HepG2 (cell line): ENCODE data around the gene KIAA1328. TPM values are rescaled to one million over a fixed set of nuclear protein-coding genes. Genes with fewer than 3 reads are reported as not detected.

Experiments
- ARNTL ChIP-seq: sonication (generic); formaldehyde crosslinking; IDR thresholded peaks from 2 replicates; pipeline ENCODE4 v1.4.0; 2020; ENCODE audit warnings: mild to moderate bottlenecking, missing genetic modification reagents
- CBX1 ChIP-seq: IDR thresholded peaks from one replicate; pipeline ENCODE4 v1.6.1; 2016; ENCODE audit warnings: antibody characterized with exemption, low read depth
- FOXA1 ChIP-seq, 2 experiments: fragments of 450-650 bp in 1 of 2; sonication (generic) in 1 of 2; formaldehyde crosslinking in 1 of 2; IDR thresholded peaks; 2 replicates each; pipeline versions ENCODE4 v1.4.0 to v1.6.1; 2016 to 2020; ENCODE audit warnings: missing genetic modification reagents in 1 of 2
- FOXP4 ChIP-seq: sonication (generic); formaldehyde crosslinking; IDR thresholded peaks from 2 replicates; pipeline ENCODE4 v1.4.0; 2020; ENCODE audit warnings: missing genetic modification reagents
- HNRNPH1 ChIP-seq: fragments of 200-400 bp; formaldehyde crosslinking; optimal IDR thresholded peaks from 2 replicates; pipeline ENCODE3; 2017; ENCODE audit warnings: mild to moderate bottlenecking, low read depth, low read length
- KDM5A ChIP-seq: fragments of 200-600 bp; sonication (generic); IDR thresholded peaks from 2 replicates; pipeline ENCODE4 v1.7.0; 2018; ENCODE audit warnings: antibody characterized with exemption, mild to moderate bottlenecking, low read length, borderline replicate concordance
- KDM5B ChIP-seq: sonication (generic); formaldehyde crosslinking; IDR thresholded peaks from 2 replicates; pipeline ENCODE4 v1.4.0; 2020; ENCODE audit warnings: missing genetic modification reagents, mild to moderate bottlenecking, borderline replicate concordance
- MZF1 ChIP-seq: sonication (generic); formaldehyde crosslinking; IDR thresholded peaks from 2 replicates; pipeline ENCODE4 v1.8.1; 2023; ENCODE audit warnings: mild to moderate bottlenecking, missing genetic modification reagents, borderline replicate concordance
- NFE2L1 ChIP-seq: sonication (generic); formaldehyde crosslinking; IDR thresholded peaks from 2 replicates; pipeline ENCODE4 v1.4.0; 2020; ENCODE audit warnings: missing genetic modification reagents, mild to moderate bottlenecking, borderline replicate concordance
- SSRP1 ChIP-seq: IDR thresholded peaks from 2 replicates; pipeline ENCODE4 v1.6.1; 2016; ENCODE audit warnings: control low read depth
- USF2 ChIP-seq, 2 experiments: sonication (generic) in 1 of 2; formaldehyde crosslinking in 1 of 2; IDR thresholded peaks; 2 replicates each; pipeline versions ENCODE4 v1.5.1 to v1.6.1; 2011 to 2020; ENCODE audit warnings: borderline replicate concordance in 1 of 2, low read depth in 1 of 2, low read length in 1 of 2, mild to moderate bottlenecking in 1 of 2, missing genetic modification reagents in 1 of 2, moderate library complexity in 1 of 2
- ZNF101 ChIP-seq: sonication (generic); formaldehyde crosslinking; IDR thresholded peaks from 2 replicates; pipeline ENCODE4 v1.4.0; 2020; ENCODE audit warnings: mild to moderate bottlenecking, low read depth, missing genetic modification reagents, borderline replicate concordance
- ZNF18 ChIP-seq: sonication (generic); formaldehyde crosslinking; IDR thresholded peaks from 2 replicates; pipeline ENCODE4 v1.8.0; 2022; ENCODE audit warnings: mild to moderate bottlenecking, missing genetic modification reagents; ENCODE audit not compliant: insufficient replicate concordance
- ZNF30 ChIP-seq: sonication (generic); formaldehyde crosslinking; IDR thresholded peaks from 2 replicates; pipeline ENCODE4 v1.5.0; 2020; ENCODE audit warnings: mild to moderate bottlenecking, missing genetic modification reagents
- ZNF343 ChIP-seq: sonication (generic); formaldehyde crosslinking; IDR thresholded peaks from 2 replicates; pipeline ENCODE4 v1.4.0; 2020; ENCODE audit warnings: mild to moderate bottlenecking, missing genetic modification reagents
- ZNF362 ChIP-seq: sonication (generic); formaldehyde crosslinking; IDR thresholded peaks from 2 replicates; pipeline ENCODE4 v1.4.0; 2020; ENCODE audit warnings: missing genetic modification reagents, mild to moderate bottlenecking, borderline replicate concordance
- ZNF414 ChIP-seq: sonication (generic); formaldehyde crosslinking; IDR thresholded peaks from 2 replicates; pipeline ENCODE4 v1.5.0; 2020; ENCODE audit warnings: missing genetic modification reagents
- ZNF567 ChIP-seq: sonication (generic); formaldehyde crosslinking; IDR thresholded peaks from 2 replicates; pipeline ENCODE4 v1.8.1; 2023; ENCODE audit warnings: mild to moderate bottlenecking, missing genetic modification reagents, borderline replicate concordance
- ZNF674 ChIP-seq: sonication (generic); formaldehyde crosslinking; IDR thresholded peaks from 2 replicates; pipeline ENCODE4 v1.5.0; 2020; ENCODE audit warnings: low read depth, mild to moderate bottlenecking, missing genetic modification reagents
- polyA plus RNA-seq, 8 experiments: library from polyadenylated mRNA; depleted of rRNA in 3 of 8; stranded (reverse) in 7 of 8; unstranded in 1 of 8; fragments of >200 nt; fragmentation: Illumina TruSeq in 4 of 8; extraction: Trizol in 4 of 8; gene quantifications; 2 replicates each; pipeline versions ENCODE4 v1.2.1 to v1.2.3, GENCODE V29; 2011 to 2016; ENCODE audit warnings: low read depth in 4 of 8, missing spikeins in 1 of 8, mixed read lengths in 1 of 8; ENCODE audit not compliant: insufficient read depth in 1 of 8
- total RNA-seq, 5 experiments: library from RNA; depleted of rRNA; stranded (reverse); fragments of >200 nt; fragmentation: Illumina TruSeq; extraction: Trizol; gene quantifications; 2 replicates each; pipeline ENCODE4 v1.2.3, GENCODE V29; 2016; ENCODE audit warnings: low read depth in 1 of 5

Gene KIAA1328
- total and polyA plus RNA-seq, 2 of the 13 experiments (the other 11 are each of a cell fraction or from before 2014, with no cell fraction given): 4.1 to 6.0 TPM

- TF ChIP-seq USF2 (IDR thresholded peaks at IDR 0.05; ENCODE audit: low read depth, low read length) (no peak), USF2 (CRISPR knock-in tag; IDR thresholded peaks at IDR 0.05; ENCODE audit: borderline replicate concordance) (no peak; the same call in 1 of the 2 replicates), KDM5A (peak; percentile 43; the same call in 1 of the 2 replicates), ZNF101 (CRISPR knock-in tag) (no peak), ZNF30 (no peak), FOXA1 (IDR thresholded peaks at IDR 0.05) (no peak), FOXA1 (CRISPR knock-in tag; IDR thresholded peaks at IDR 0.05) (no peak), NFE2L1 (CRISPR knock-in tag) (no peak), ARNTL (CRISPR knock-in tag) (0 out of 2 replicates have a peak, but pooled peaks have one; percentile 22), FOXP4 (CRISPR knock-in tag) (peak; percentile 21; the same call in 1 of the 2 replicates), ZNF674 (CRISPR knock-in tag) (peak; percentile 42; the same call in 1 of the 2 replicates), CBX1 (peak; percentile 12), ZNF414 (CRISPR knock-in tag) (peak; percentile 74; the same call in 1 of the 2 replicates), MZF1 (CRISPR knock-in tag) (no peak), KDM5B (peak; percentile 20; the same call in 1 of the 2 replicates), HNRNPH1 (no peak), ZNF343 (CRISPR knock-in tag) (peak; percentile 19; the same call in 1 of the 2 replicates), ZNF362 (CRISPR knock-in tag) (no peak), ZNF18 (CRISPR knock-in tag) (peak; percentile 41), ZNF567 (CRISPR knock-in tag) (no peak), SSRP1 (CRISPR knock-in tag) (0 out of 2 replicates have a peak, but pooled peaks have one; percentile 40)
These were observed at the start of gene KIAA1328, which contains the start of gene TPGS2 (continued) for GRCh38 chr18:36828630-36829361.
